ENCODE results near the gene APLP2. TPM values are rescaled to one million over a fixed set of nuclear protein-coding genes. Genes with fewer than 3 reads are reported as not detected.

APLP2 gene
- total RNA-seq, 1 experiment from 2014 or later = 210 TPM

DNA sequence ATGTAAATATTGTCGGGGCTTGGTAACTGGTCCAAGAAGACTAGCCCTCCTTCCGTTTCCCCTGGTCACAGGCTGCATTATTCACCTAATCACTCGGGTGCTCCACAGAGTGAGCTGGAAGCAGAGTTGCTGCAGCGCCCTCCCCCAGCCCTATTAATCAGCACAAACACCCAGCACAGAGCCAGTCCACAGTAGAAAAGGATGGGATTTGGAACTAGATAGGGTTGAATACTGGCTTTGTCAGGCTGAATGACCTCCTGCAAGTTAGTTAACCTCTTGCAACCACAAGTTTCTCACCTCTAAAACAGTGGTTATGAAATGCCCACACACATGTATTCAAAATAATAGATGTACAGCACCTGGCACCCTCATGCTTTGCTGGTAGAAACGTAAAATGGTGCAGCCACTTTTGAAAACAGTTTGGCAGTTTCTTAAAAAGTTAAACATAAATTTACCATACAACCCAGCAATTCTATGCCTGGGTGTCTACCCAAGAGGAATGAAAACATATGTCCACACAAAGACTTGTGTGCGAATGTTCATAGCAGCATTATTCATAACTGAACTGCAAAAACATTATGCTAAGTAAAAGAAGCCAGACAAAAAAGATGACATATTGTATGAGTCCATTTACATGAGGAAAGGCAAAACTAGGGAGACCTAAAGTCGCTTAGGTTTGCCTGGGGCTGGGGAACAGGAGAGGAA is 31.7 kb upstream of the APLP2 start:
- H3K27me3 ChIP-seq (ENCODE audit: insufficient read depth, low read length) = no peaks in the 10 kb centered on the region
- no peaks in the 10 kb centered on the region for H3K9me2 ChIP-seq (ENCODE audit: insufficient read depth)
- TF ChIP-seq EZH2phosphoT487 (IDR thresholded peaks at IDR 0.05; ENCODE audit: borderline replicate concordance) = no peak
- H3K27ac ChIP-seq (ENCODE audit: low read depth, low read length) = no peak overlapping the region
- no peaks in the 10 kb centered on the region for H3K79me2 ChIP-seq (ENCODE audit: insufficient read depth, low read length)
- H3K9ac ChIP-seq (ENCODE audit: low read length) = no peak overlapping the region
- no peaks in the 10 kb centered on the region for H3K9me3 ChIP-seq (ENCODE audit: control insufficient read depth in 1 of 2, insufficient read depth in 1 of 2, low read depth in 1 of 2, low read length in 2 of 2)
- no peak overlapping the region for H3K4me2 ChIP-seq (ENCODE audit: low read length)
- RAD21 ChIA-PET (ENCODE audit: low non-redundant PET in 1 of 2, low total read pairs in 2 of 2, uncharacterized antibody in 2 of 2, unreplicated experiment in 2 of 2) = no interaction called here
- CTCF ChIA-PET = no interaction called here
- no peaks in the 10 kb centered on the region; a peak in 1 of 4 replicates for H3K4me1 ChIP-seq (ENCODE audit: control insufficient read depth in 1 of 2, insufficient read depth in 2 of 2, low read length in 2 of 2)
- no peak for DNase-seq (ENCODE audit: low read depth, low spot score)
- POLR2A ChIA-PET = no interaction called here
- intact Hi-C loops (cut with micrococcal nuclease) = no loop called here
- no TSS peak for BruUV-seq (replicated peaks)
- no peak overlapping the region for H2AFZ ChIP-seq (ENCODE audit: low read depth, low read length, poor library complexity, severe bottlenecking)
- H3K4me3 ChIP-seq (replicated peaks in 1 of 2; ENCODE audit: low read depth in 1 of 2, low read length in 2 of 2) = no peak overlapping the region
- H3K36me3 ChIP-seq (ENCODE audit: control insufficient read depth in 1 of 2, insufficient read depth in 2 of 2, low read length in 2 of 2) = no peaks in the 10 kb centered on the region
- no peaks in the 10 kb centered on the region for H4K20me1 ChIP-seq (ENCODE audit: insufficient read depth)
- no peak for ATAC-seq

- no peak overlapping the region for H3K9ac ChIP-seq (ENCODE audit: low read length)
- no peaks in the 10 kb centered on the region for H3K79me2 ChIP-seq (ENCODE audit: insufficient read depth, low read length)
- H3K27me3 ChIP-seq (ENCODE audit: insufficient read depth, low read length) = no peaks in the 10 kb centered on the region
- H4K20me1 ChIP-seq (ENCODE audit: insufficient read depth) = no peaks in the 10 kb centered on the region
- H3K27ac ChIP-seq (ENCODE audit: low read depth, low read length) = no peak overlapping the region
- CTCF ChIA-PET = no interaction called here
- H3K9me2 ChIP-seq (ENCODE audit: insufficient read depth) = no peaks in the 10 kb centered on the region
- BruUV-seq (replicated peaks) = no TSS peak
- no peaks in the 10 kb centered on the region for H3K9me3 ChIP-seq (ENCODE audit: control insufficient read depth in 1 of 2, insufficient read depth in 1 of 2, low read depth in 1 of 2, low read length in 2 of 2)
- no peaks in the 10 kb centered on the region for H3K36me3 ChIP-seq (ENCODE audit: control insufficient read depth in 1 of 2, insufficient read depth in 2 of 2, low read length in 2 of 2)
- H3K4me3 ChIP-seq (replicated peaks in 1 of 2; ENCODE audit: low read depth in 1 of 2, low read length in 2 of 2) = no peak overlapping the region
- RAD21 ChIA-PET (ENCODE audit: low non-redundant PET in 1 of 2, low total read pairs in 2 of 2, uncharacterized antibody in 2 of 2, unreplicated experiment in 2 of 2) = no interaction called here
- ATAC-seq (no peak), DNase-seq (ENCODE audit: low read depth, low spot score) (no peak)
- H3K4me2 ChIP-seq (ENCODE audit: low read length) = no peak overlapping the region
- POLR2A ChIA-PET = no interaction called here
- no peak overlapping the region for H2AFZ ChIP-seq (ENCODE audit: low read depth, low read length, poor library complexity, severe bottlenecking)
- H3K4me1 ChIP-seq (ENCODE audit: control insufficient read depth in 1 of 2, insufficient read depth in 2 of 2, low read length in 2 of 2) = no peaks in the 10 kb centered on the region; a peak in 1 of 4 replicates
- intact Hi-C loops (cut with micrococcal nuclease) = no loop called here
- TF ChIP-seq REST (IDR thresholded peaks at IDR 0.05; ENCODE audit: low read depth) (no peak), FOSL1 (IDR thresholded peaks at IDR 0.05; ENCODE audit: low read depth) (no peak), ZNF274 (IDR thresholded peaks at IDR 0.05; ENCODE audit: low read depth, low read length) (no peak), JUND (IDR thresholded peaks at IDR 0.05) (no peak), RAD21 (IDR thresholded peaks at IDR 0.05; ENCODE audit: low read depth) (no peak), SRF (IDR thresholded peaks at IDR 0.05; ENCODE audit: low read depth) (no peak), EGR1 (IDR thresholded peaks at IDR 0.05; ENCODE audit: low read depth) (no peak), CEBPB (IDR thresholded peaks at IDR 0.05; ENCODE audit: low read depth) (no peak), CBX3 (IDR thresholded peaks at IDR 0.05; ENCODE audit: low read depth) (no peak), ZFX (IDR thresholded peaks at IDR 0.05) (no peak), ZBTB33 (IDR thresholded peaks at IDR 0.05; ENCODE audit: extremely low read depth, insufficient replicate concordance, low read length) (no peak), POLR2AphosphoS5 (IDR thresholded peaks at IDR 0.05; ENCODE audit: low read depth, low read length) (no peak)
- TF ChIP-seq, protein P1, sequence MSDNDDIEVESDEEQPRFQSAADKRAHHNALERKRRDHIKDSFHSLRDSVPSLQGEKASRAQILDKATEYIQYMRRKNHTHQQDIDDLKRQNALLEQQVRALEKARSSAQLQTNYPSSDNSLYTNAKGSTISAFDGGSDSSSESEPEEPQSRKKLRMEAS (IDR thresholded peaks at IDR 0.05) = no peak
Observed at GRCh38 chr11:130040281-130040940, 29.3 kb upstream of the APLP2 start.
